WI38 (cell line): ENCODE data around the gene IGSF3.

Source experiments
- H3K4me3 ChIP-seq: 2 replicates; pipeline ENCODE4 v1.5.1; 2011; ENCODE audit warnings: low read depth, mild to moderate bottlenecking, control low read depth, low read length
- CTCF ChIP-seq: IDR thresholded peaks from 2 replicates; pipeline ENCODE4 v1.5.1; 2012; ENCODE audit warnings: low read depth, mild to moderate bottlenecking, control low read depth, low read length

The IGSF3 gene

DNA sequence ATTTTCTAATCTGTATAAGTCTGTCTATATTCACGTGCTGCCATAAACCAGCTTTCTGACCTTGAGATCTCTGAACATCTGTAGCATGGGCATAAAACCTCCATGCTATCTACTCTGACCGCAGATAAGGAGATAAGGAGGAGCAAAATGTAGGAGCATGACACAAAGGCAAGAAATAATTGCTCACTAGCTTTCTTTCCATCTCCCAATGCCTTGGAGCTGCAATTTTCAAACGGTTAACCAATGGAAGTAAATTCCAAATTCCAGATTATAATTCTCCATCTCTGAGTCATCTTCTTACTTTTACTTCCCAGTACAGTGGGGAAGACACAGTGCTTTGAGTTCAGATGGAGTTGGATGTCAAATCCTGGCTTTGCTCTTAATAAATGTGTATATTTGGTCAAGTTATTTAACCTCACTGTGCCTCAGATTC, 138.3 kb downstream of the IGSF3 start:
- no peak for TF ChIP-seq CTCF
- H3K4me3 ChIP-seq: no peak overlapping the region

DNA sequence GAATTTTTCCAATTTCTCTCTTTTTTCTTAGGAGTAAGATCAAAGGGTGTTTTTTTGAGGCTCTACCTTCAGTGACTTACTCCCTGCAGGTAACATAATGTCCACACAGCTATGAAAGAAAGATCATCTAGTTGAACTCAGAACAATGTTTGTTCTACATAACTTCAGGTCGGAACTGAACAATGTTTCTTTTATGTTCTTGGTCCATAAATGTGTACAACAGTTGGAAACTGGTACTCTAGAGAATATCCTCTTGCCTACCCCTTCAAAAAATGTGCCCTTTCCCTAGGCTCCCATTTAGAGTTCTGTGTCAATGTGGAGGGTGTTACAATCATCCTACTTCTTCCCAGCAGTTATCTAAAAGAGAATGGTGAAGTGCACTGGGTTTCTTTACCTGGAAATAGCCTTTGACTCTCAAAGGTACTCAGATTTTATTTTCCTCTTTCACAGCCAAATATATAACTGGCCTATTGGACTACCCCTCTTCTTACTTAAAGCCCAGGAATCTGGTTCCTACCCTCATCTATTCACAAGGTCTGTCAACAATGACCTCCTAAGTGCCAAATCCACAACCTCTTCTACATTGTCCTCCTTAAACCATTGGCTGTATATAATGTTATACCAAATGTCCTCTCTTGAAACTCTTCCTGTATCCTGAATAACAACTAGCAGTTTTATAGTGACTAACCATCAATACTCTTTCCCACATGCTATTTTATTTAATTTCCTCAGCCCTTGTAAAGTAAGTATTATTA, 139.0 kb downstream of the IGSF3 start:
- TF ChIP-seq CTCF: no peak
- no peak overlapping the region for H3K4me3 ChIP-seq

DNA sequence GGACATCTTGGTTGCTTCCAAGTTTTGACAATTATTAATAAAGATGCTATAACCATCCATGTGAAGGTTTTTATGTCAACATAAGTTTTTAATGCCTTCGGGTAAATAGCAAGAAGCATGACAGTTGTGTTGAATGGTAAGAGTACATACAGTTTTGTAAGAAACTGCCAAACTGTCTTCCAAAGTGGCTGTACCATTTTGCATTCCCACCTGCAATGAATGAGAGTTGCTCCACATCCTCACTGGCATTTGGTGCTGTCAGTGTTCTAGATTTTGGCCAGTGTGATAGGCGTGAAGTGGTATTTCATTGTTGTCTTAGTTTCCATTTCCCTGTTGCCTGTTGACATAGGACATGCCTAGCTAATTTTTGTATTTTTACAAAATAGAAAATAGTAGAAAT, 142.1 kb downstream of the IGSF3 start:
- H3K4me3 ChIP-seq: no peak overlapping the region
- TF ChIP-seq CTCF: no peak
